Gastrocnemius medialis (tissue), 4 donors: Measurements from ENCODE around the gene SLC28A2. TPM values are rescaled to one million over a fixed set of nuclear protein-coding genes. Genes with fewer than 3 reads are reported as not detected.

Experiments used
- ATAC-seq, 2 donors: fragments of 150-250 bp; one replicate each; pipeline ENCODE4 v1.9.1; 2016
- DNase-seq, 2 donors: peaks; one replicate each; pipeline ENCODE4 v3.0.0-alpha.2; 2019
- H3K27ac ChIP-seq, 4 donors: fragments of 200-600 bp; sonication (generic); 1 replicate in 1 of 4; 2 replicates in 3 of 4; pipeline ENCODE4 v1.5.1; 2016 to 2018; ENCODE audit warnings: mild to moderate bottlenecking in 2 of 4, moderate library complexity in 1 of 4
- H3K27me3 ChIP-seq, 3 donors: fragments of 200-600 bp; sonication (generic) in 2 of 3; 1 replicate in 1 of 3; 2 replicates in 2 of 3; pipeline versions ENCODE4 v1.5.1 to v1.6.0; 2016 to 2019; ENCODE audit warnings: mild to moderate bottlenecking in 1 of 3, moderate library complexity in 1 of 3
- H3K36me3 ChIP-seq, 2 donors: fragments of 200-600 bp; sonication (generic) in 1 of 2; one replicate each; pipeline ENCODE4 v1.5.1; 2017 to 2018
- H3K4me1 ChIP-seq, 2 donors: fragments of 200-600 bp; sonication (generic) in 1 of 2; one replicate each; pipeline ENCODE4 v1.5.1; 2016 to 2017; ENCODE audit warnings: mild to moderate bottlenecking in 2 of 2
- H3K4me3 ChIP-seq, 4 donors: fragments of 200-600 bp; sonication (generic) in 3 of 4; 1 replicate in 1 of 4; 2 replicates in 3 of 4; pipeline ENCODE4 v1.5.1; 2016 to 2019; ENCODE audit warnings: mild to moderate bottlenecking in 2 of 4
- H3K9me3 ChIP-seq, 3 donors: fragments of 200-600 bp; sonication (generic) in 2 of 3; 1 replicate in 1 of 3; 2 replicates in 2 of 3; pipeline ENCODE4 v1.5.1; 2016 to 2019
- POLR2A ChIP-seq, 2 donors: fragments of 450-650 bp; IDR thresholded peaks; one replicate each; pipeline ENCODE4 v1.6.1; 2017; ENCODE audit warnings: antibody characterized with exemption in 2 of 2, mild to moderate bottlenecking in 2 of 2, moderate library complexity in 2 of 2
- in situ Hi-C, 4 donors: fragments of 200-750 bp; cut with MboI; loops; one replicate each; pipeline versions ENCODE4 v1.15.0 to v1.8.0; 2017; ENCODE audit warnings: low sequenced_read_pairs in 4 of 4
- intact Hi-C: fragments of 100-400 bp; cut with DNase I; formaldehyde crosslinking; loops from one replicate; pipeline ENCODE4 v1.15.1; 2023; ENCODE audit warnings: low total_unique reads
- total RNA-seq, 4 donors: library from RNA; depleted of rRNA; stranded (reverse); fragments of >200 nt; gene quantifications; one replicate each; pipeline versions ENCODE4 v1.1.0 to v1.2.3, GENCODE V29; 2016
- TF ChIP-seq, protein P1 (sequence below), 5 experiments: fragments of 450-650 bp in 3 of 5; fragments of 200-600 bp in 2 of 5; sonication (generic) in 2 of 5; IDR thresholded peaks in 4 of 5; conservative IDR thresholded peaks in 1 of 5; 1 replicate in 4 of 5; 2 replicates in 1 of 5; pipeline ENCODE4 v1.5.1; 2016 to 2019; ENCODE audit warnings: antibody characterized with exemption in 5 of 5, mild to moderate bottlenecking in 3 of 5, moderate library complexity in 3 of 5

SLC28A2 gene
- total RNA-seq, 4 donors from 2014 or later: not detected

DNA sequence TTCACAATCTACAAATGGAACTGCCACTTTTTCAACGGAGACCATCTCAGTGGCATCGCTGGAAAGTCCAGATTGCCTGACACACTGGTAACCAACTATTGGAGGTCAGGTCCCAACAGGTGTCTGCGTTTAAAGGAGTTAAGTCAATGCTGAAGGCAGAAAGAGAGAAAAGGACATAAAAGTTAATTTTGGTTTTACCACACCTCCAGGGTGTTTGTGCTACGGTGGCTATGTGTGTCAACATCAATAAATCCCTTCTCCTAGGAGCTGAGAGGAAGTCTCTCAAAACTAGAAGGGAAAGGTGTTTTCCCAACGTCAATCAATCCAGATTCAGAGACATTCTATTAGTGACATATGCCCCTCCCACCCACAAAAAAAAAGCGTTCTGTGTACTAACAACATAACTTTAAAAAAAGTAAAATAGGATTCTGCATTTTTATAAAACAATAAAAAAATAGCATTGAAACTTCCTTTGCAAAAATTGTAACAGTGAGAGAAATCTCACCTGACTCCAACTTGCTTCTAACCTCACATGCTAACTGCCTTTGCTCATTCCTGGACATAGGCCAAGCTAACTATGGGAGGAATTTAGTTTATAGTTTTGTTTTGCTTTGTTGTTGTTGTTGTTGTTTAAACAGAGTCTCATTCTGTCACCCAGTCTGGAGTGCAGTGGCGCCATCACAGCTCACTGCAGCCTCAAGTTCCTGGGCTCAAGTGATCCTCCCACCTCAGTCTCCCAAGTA, 67.6 kb downstream of the SLC28A2 start:
- in situ Hi-C loops: no loop called here
- no peaks in the 10 kb centered on the region for H3K27me3 ChIP-seq

DNA sequence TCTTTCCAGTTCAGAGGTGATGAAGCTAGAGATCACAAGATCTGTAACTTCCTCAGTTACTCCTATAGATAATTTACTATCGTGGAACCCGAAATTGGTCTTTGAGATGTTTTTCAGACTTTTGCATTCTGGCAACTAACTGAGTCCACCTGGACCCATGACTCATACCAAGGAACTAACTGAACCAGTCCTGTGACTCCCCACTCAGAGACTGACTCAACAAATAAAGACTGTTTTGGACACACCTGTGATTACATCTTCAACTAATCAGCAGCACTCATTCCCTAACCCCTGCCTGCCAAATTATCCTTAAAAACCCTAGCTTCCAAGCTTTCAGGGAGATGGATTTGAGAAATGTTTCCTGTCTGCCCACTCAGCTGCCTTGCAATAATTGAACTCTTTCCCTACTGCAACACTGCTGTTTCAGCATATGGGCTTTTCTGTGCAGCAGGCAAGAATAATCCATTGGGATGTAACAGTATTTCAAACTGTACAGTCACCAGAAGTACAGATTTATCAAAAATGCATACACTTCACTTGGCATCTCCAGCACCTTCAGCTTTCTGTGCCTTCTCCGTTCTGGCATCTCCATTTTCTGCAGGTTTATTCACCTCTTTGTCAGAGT, 68.7 kb downstream of the SLC28A2 start:
- TF ChIP-seq, protein P1, sequence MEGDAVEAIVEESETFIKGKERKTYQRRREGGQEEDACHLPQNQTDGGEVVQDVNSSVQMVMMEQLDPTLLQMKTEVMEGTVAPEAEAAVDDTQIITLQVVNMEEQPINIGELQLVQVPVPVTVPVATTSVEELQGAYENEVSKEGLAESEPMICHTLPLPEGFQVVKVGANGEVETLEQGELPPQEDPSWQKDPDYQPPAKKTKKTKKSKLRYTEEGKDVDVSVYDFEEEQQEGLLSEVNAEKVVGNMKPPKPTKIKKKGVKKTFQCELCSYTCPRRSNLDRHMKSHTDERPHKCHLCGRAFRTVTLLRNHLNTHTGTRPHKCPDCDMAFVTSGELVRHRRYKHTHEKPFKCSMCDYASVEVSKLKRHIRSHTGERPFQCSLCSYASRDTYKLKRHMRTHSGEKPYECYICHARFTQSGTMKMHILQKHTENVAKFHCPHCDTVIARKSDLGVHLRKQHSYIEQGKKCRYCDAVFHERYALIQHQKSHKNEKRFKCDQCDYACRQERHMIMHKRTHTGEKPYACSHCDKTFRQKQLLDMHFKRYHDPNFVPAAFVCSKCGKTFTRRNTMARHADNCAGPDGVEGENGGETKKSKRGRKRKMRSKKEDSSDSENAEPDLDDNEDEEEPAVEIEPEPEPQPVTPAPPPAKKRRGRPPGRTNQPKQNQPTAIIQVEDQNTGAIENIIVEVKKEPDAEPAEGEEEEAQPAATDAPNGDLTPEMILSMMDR (IDR thresholded peaks at IDR 0.05 in 4 of 5, conservative IDR thresholded peaks at IDR 0.05 in 1 of 5): no peak
- TF ChIP-seq POLR2A (IDR thresholded peaks at IDR 0.05): no peak
- in situ Hi-C loops: no loop called here
- Histone ChIP-seq H3K4me3 (no peak overlapping the region), H3K4me1 (no peaks in the 10 kb centered on the region), H3K9me3 (no peaks in the 10 kb centered on the region), H3K36me3 (no peaks in the 10 kb centered on the region), H3K27ac (no peak overlapping the region), H3K27me3 (no peaks in the 10 kb centered on the region)
- intact Hi-C loops: no loop called here
- no peak for DNase-seq
- no peak for ATAC-seq

More for the DNA sequence above, 67.6 kb downstream of the SLC28A2 start:
- ATAC-seq (no peak), DNase-seq (no peak)
- TF ChIP-seq POLR2A (IDR thresholded peaks at IDR 0.05): no peak
- TF ChIP-seq, protein P1 (IDR thresholded peaks at IDR 0.05 in 4 of 5, conservative IDR thresholded peaks at IDR 0.05 in 1 of 5): no peak
- no peak overlapping the region for H3K27ac ChIP-seq
- H3K9me3 ChIP-seq: no peaks in the 10 kb centered on the region
- intact Hi-C loops: no loop called here
- no peak overlapping the region for H3K4me3 ChIP-seq
- no peaks in the 10 kb centered on the region for H3K4me1 ChIP-seq
- no peaks in the 10 kb centered on the region for H3K36me3 ChIP-seq

DNA sequence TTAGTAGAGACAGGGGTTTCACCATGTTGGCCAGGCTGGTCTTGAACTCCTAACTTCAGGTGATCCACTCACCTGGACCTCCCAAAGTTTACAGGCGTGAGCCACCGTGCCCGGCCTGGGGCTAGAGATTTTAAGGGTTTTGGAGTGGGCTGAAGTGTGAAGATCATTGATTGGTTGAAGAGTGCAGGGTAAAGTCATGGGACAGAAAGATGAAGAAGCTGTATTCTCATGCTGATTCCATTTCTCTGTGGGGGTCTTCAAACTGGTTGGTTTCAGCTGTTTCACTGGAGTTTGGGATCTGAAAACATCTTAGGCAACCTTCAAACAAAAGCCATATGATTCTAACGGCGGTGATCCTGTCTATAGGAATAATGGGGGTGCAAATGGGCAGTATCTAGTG, 74.2 kb downstream of the SLC28A2 start:
- in situ Hi-C loops: no loop called here
- intact Hi-C loops: no loop called here
- H3K36me3 ChIP-seq: no peaks in the 10 kb centered on the region
- H3K27me3 ChIP-seq: no peaks in the 10 kb centered on the region
- H3K27ac ChIP-seq: no peak overlapping the region
- no peaks in the 10 kb centered on the region for H3K4me1 ChIP-seq
- H3K9me3 ChIP-seq: no peaks in the 10 kb centered on the region
- H3K4me3 ChIP-seq: no peak overlapping the region
- no peak for DNase-seq
- TF ChIP-seq POLR2A (IDR thresholded peaks at IDR 0.05): no peak
- TF ChIP-seq, protein P1 (IDR thresholded peaks at IDR 0.05 in 4 of 5, conservative IDR thresholded peaks at IDR 0.05 in 1 of 5): no peak
- ATAC-seq: no peak

DNA sequence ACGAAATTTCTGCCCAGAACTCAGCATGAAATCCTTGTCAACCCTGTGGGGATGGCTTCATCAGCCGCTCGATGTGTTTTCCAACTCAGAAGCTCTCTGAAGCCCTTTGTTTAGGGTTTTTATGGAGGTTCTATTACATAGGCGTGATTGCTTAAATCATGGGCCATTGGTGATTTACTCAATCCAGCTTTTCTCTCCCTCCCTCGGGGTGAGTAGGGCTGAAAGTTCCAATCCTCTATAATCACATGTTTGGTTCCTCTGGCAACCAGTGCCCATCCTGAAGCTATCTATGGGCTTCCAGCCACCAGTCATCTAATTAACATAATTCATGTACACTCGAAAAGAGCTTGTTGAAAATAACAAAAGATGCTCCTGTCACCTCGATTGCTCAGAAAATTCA, 74.7 kb downstream of the SLC28A2 start:
- ATAC-seq: no peak
- Histone ChIP-seq H3K4me3 (no peak overlapping the region), H3K27me3 (no peaks in the 10 kb centered on the region), H3K36me3 (no peaks in the 10 kb centered on the region), H3K4me1 (no peaks in the 10 kb centered on the region), H3K9me3 (no peaks in the 10 kb centered on the region), H3K27ac (no peak overlapping the region)
- intact Hi-C loops (no loop called here), in situ Hi-C loops (no loop called here)
- TF ChIP-seq, protein P1 (IDR thresholded peaks at IDR 0.05 in 4 of 5, conservative IDR thresholded peaks at IDR 0.05 in 1 of 5): no peak
- no peak for TF ChIP-seq POLR2A (IDR thresholded peaks at IDR 0.05)
- no peak for DNase-seq

Other genes starting within 250 kb of the SLC28A2 start
- gene SORD, start 229.0 kb upstream of the SLC28A2 start, total RNA-seq: 10 to 100 TPM in 1 of 4 donors, 1 to 10 TPM in 3; 2.6 to 11.6 (median 3.6) TPM
- gene DUOX2, start 138.1 kb upstream of the SLC28A2 start, total RNA-seq: not detected
- gene DUOXA2, start 137.9 kb upstream of the SLC28A2 start, total RNA-seq: not detected
- gene DUOXA1, start 122.4 kb upstream of the SLC28A2 start, total RNA-seq: not detected
- under 1 TPM in 3 of 4 donors, not detected in 1; 0.07 to 0.56 (median 0.13) TPM for gene DUOX1, start 122.2 kb upstream of the SLC28A2 start, total RNA-seq
- gene SHF, start 64.3 kb upstream of the SLC28A2 start, total RNA-seq: 1 to 10 TPM in 3 of 4 donors, under 1 TPM in 1; 0.80 to 3.3 (median 1.7) TPM
- gene GATM, start 126.3 kb downstream of the SLC28A2 start, total RNA-seq: 10 to 100 TPM; 18.0 to 92.1 (median 35.3) TPM